Stimulated activated CD4-positive, alpha-beta T cell treated with anti-CD3 and anti-CD28 coated beads, Interleukin-15, amount 100 ng/mL, for 1 hour (primary cell): ENCODE results near the gene BIVM.
A peak's percentile ranks its signal among the peaks of the same experiment; 100 is the strongest.

Source experiments
- DNase-seq, 2 donors: peaks; one replicate each; pipeline ENCODE4 v3.0.0-alpha.2; 2020; ENCODE audit warnings: low read depth in 1 of 2, low spot score in 1 of 2

The BIVM gene

DNA sequence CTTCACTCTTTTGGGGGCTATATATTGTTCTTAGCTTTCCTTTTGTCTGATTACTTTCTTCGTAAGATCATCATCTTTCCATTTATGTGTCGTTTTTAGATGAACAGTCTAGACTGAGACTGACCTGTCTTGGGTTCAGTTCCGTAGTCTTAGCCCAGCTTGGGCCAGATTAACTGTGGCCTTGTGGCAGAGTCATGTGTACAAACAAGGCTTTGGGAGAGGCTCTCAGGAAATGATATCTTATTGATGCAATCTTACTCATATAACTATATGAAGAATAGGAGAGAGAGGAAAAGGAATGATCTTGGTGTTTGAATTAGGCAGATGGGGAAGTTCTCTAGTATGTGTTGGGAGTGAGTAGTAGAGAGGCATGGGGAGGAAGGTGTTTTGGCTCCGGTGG lies 40.1 kb downstream of the BIVM start:
- no peak for DNase-seq

GRCh38 chr13:102839462-102839861 lies 40.5 kb downstream of the BIVM start:
- DNase-seq, result no peak

- no peak for DNase-seq
These were observed 46.3 kb downstream of the BIVM start for GRCh38 chr13:102845289-102845629.

DNA sequence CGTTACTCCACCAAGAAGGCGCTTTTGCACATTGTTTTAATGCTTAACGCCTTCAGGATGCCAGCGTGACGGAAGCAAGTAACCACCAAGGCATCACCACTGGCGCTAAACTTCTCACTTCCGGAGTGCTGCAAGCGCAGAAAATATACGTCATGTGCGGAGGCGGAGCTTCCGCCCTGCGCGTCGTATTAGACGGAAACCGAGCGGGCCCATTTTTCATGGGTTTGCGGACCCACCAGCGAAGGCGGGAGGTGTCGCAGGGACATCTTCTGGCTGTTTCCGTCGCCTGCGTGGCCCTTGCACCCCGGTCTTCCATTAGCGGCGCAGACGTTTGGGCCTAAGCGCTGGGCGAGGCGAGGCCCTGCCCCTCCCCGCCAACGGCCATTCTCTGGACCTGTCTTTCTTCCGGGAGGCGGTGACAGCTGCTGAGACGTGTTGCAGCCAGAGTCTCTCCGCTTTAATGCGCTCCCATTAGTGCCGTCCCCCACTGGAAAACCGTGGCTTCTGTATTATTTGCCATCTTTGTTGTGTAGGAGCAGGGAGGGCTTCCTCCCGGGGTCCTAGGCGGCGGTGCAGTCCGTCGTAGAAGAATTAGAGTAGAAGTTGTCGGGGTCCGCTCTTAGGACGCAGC lies 46.8 kb downstream of the BIVM start, which contains the start of gene ERCC5:
TSS of gene ERCC5 (plus strand) at position 403 of the 631 bp plus-strand sequence. CDS start 235 bp downstream, outside the sequence.
- peak; percentile 88 to 89 for DNase-seq

DNA sequence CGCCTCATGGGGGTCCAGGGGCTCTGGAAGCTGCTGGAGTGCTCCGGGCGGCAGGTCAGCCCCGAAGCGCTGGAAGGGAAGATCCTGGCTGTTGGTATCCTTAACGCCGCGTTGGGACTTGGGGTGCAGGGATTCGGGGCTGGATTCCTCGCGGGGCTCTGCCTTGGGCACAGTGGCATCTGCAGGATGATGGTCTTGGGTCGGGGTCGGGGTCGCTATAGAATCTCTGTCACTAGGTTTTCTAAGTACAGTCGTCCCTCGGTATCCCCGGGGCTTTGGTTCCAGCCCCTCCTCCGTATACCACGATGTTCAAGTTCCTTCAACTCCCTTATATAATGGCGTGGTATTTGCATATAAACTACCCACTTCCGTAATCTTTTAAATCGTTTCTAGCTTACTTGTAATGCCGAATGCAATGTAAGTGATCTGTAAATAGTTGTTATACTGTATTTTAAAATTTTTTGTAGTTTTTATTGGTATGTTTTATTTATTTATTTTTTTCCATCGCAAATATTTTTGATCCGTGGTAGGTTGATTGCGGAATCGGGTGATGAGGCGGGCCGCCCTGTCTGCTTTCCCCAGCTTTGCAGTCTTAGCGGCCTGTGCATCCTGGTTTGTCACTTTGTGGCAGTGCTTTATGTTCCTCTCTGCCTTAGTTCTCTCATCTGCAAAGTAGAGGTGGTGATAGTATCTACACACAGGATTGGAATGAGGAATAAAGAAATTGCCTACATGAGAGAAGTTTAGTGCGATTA lies 47.5 kb downstream of the BIVM start:
- DNase-seq, result peak in 1 of 2 donors; percentile 17

DNA sequence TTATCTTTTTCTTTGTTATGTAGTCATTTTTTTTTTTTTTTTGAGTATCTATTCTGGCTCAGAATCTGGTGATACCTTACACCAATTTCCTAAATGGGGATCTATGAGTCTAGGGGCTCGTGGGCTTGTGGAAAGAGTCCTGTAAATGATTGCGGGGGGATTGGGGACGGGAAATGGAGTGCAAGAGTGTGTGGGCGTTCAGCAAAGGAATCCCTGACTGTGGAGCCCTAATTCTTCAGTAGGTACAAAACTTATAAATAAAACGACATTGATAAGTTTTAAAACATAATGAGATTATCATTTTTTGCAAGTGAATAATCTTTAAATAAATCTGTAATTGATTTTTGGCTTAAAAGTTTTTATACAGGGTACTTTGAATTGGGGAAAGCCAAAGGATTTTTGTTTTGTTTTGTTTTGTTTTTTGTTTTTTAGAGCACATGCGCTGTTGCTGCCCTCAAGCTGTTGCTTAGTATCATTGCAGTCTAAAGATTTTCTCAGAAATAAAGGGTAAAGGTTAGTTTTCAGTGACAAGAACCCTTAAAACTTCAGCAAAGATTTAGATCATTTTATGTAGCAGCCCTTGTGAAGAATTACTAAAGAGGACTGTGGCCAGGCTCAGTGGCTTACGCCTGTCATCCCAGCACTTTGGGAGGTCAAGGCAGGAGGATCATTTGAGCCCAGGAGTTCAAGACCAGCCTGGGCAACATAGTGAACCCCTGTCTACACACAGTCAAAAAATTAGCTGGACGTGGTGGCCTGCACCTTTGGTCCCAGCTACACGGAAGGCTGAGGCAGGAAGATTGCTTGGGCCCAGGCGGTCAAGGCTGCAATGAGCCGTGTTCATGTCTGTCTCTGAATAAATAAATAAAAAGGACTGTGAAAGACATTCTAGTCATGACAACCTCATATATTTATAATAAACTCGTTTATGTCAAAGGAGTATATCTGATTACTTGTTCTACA lies 48.6 kb downstream of the BIVM start:
- no peak for DNase-seq

- no peak for DNase-seq
These were observed 50.0 kb downstream of the BIVM start for GRCh38 chr13:102848956-102849355.

DNA sequence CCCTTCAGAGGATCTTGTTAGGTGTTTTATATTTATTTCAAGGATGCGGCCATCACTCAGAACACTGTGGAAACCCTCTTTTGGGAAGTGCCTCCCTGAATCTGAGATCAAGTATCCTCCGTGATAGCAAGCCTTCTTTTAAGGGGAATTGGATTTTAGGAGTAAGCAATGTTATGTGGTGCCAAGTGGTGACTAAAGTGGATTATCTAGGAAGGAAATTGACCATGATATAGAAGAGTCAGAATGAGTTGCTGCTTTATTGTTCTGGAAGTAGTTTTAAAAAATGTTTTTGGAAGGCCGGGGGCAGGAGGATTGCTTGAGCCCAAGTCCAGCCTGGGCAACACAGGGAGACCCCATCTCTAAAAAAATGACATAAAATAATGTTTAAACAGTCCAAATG lies 53.6 kb downstream of the BIVM start:
- DNase-seq, result no peak

GRCh38 chr13:102854675-102855074 lies 55.8 kb downstream of the BIVM start:
- no peak for DNase-seq

DNA sequence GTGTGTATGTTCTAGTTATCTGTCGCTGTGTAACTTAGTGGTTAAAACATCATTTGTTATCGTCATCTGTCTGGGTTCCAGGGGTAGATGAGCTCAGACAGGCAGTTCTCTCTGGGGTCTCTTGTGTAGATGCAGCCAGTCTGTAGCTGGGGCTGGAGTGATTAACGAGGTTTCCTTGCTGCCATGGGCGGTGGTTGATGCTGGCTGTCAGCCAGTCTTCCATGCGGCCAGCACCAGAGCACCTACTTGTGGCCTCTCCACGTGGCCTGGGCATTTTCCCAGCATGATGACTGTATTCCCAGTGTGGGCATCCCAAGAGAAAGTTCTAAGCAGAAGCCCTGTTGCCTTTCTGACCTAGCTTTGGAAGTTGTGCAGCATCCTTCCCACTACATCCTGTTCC lies 57.6 kb downstream of the BIVM start:
- DNase-seq, result no peak

- DNase-seq, result no peak
These were observed 63.8 kb downstream of the BIVM start for GRCh38 chr13:102862624-102863210.

- DNase-seq, result no peak
These were observed 64.7 kb downstream of the BIVM start for GRCh38 chr13:102863590-102863989.

DNA sequence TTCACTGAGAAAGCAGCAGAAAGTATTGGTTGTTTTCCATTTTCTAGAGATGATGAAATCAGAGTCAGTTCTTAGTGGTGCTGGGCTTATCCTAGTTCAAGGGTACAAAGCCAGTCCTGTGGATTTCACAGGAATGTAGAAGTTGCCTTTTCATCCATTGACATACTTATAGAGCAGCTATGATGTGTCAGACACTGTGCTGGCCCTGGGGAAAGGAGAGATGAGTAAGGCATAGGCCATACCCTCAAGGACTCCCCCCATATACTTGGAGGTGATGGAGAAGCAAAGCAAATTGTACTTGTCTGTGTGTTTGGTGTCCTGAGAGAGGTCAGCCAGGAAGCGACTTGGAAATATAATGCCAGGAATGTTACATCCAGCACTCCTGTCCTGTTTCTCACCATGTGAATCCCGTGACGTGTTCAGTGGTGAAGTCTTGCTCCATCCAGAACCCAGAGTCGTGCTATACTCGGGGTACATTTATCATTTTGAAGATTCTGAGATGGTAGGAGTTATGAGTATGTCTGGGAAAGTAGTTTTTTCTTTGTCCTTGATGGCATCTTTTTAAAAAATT lies 69.5 kb downstream of the BIVM start:
- DNase-seq, result no peak

DNA sequence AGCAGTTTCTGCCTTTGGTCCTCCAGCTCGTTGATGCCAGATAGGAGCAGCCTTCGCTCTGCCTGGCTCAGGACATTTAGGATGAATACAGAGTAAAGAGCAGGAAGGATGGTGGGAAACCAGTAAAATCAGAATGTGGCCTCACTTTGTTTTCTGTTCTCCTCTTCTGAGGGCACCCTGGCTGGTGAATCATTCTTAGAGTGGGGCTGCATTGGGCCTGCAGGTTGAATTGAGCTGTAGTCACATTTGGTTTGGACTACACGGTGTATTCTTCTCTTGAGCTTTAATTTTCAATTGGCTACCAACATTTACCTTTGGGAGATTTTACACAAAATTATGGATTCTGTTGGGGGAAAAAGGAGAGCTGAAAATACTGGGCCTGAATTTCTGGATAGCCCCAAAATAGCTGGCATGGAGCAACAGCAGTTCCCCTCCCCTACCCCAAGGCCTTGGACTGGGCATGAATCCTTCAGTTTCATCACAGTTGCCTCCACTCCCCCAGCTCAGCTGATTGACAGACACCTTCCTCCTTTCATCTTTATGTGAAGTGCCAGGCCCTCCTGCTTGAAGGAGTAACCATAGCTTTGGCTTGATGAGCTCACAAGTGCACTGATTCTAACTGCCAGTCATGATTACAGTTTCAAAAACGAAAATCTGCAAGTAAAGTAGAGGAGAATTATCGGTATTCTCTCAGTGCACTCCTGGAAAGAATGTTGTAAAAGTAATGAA lies 71.2 kb downstream of the BIVM start:
- DNase-seq, result no peak

GRCh38 chr13:102870677-102871415 lies 71.9 kb downstream of the BIVM start:
- peak in 1 of 2 donors; percentile 19 for DNase-seq

DNA sequence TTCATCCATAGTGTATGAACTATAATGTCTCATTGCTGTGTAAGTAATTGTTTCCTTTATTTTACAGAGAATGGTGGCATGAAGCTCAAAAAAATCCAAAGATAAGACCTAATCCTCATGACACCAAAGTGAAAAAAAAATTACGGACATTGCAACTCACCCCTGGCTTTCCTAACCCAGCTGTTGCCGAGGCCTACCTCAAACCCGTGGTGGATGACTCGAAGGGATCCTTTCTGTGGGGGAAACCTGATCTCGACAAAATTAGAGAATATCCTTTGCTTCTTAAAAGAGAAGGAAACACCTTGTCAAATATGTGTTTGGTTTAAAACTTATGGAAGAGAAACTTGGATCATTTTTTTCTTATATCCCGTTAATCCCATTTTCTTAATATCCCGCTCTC lies 73.2 kb downstream of the BIVM start:
- no peak for DNase-seq

- DNase-seq, result no peak
These were observed 73.6 kb downstream of the BIVM start for GRCh38 chr13:102872531-102872930.

- DNase-seq, result no peak
These were observed 74.7 kb downstream of the BIVM start for GRCh38 chr13:102873653-102874052.

DNA sequence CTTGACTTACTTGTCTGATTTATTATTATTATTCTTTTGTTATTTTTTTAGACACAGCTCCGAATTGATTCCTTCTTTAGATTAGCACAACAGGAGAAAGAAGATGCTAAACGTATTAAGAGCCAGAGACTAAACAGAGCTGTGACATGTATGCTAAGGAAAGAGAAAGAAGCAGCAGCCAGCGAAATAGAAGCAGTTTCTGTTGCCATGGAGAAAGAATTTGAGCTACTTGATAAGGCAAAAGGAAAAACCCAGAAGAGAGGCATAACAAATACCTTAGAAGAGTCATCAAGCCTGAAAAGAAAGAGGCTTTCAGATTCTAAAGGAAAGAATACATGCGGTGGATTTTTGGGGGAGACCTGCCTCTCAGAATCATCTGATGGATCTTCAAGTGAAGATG lies 76.3 kb downstream of the BIVM start:
- DNase-seq, result no peak

GRCh38 chr13:102877303-102877702 lies 78.4 kb downstream of the BIVM start:
- DNase-seq, result no peak
